GM18502 (cell line): Measurements from ENCODE around the gene MYO10.

Experiments used
- ATAC-seq: cut with Tn5 transposase; IDR thresholded peaks from one replicate; pipeline ENCODE4 v1.9.1; 2021; ENCODE audit warnings: mild to moderate bottlenecking; ENCODE audit not compliant: unreplicated experiment, poor library complexity

Gene MYO10

DNA sequence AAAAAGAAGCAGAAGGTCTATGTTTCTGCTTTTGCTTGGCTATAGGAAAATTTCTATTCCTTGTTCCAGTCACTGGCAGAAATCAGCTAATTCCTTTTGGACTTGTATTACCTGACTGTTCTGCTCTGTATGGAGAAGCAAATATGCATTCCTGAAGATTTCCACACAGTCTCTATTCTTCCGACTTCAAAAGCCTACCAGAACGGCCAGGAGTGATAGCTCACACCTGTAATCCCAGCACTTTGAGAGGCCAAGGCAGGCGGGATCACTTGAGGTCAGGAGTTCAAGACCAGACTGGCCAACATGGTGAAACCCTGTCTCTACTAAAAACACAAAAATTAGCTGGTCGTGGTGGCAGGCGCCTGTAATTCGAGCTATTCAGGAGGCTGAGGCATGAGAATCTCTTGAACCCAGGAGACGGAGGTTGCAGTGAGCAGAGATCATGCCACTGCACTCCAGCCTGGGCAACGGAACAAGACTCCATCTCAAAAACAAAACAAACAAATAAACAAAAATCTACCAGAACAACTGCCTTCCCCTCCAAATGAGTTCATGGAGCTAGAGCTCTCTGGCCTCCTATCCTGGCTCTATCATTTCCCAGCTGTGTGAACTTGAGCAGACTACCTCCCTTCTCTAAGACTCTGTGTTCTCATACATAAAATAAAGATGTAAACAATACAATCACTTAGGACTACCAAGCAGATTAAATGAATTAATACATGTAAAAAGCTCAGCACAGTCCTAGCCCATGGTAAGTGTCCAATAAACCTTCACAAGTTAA lies 17.0 kb downstream of the MYO10 start:
- ATAC-seq, result no peak

DNA sequence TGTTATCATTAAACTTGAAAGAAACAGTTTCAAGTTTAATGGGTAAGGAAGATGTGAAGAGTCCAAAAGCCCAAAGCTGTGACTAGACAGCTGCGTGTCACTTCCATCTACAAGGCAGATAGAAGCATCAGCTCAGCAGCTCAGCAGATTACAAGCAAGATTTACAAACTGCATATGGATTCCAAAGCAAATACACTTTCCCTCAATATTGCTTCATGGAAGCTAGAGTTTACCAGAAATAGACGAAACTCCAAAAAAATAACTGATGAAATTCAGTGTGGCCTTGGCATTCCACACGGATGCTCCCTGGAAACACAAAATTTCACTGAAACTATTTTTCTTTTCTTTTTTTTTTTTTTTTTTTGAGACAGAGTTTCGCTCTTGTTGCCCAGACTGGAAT lies 17.9 kb downstream of the MYO10 start:
- ATAC-seq, result no peak

DNA sequence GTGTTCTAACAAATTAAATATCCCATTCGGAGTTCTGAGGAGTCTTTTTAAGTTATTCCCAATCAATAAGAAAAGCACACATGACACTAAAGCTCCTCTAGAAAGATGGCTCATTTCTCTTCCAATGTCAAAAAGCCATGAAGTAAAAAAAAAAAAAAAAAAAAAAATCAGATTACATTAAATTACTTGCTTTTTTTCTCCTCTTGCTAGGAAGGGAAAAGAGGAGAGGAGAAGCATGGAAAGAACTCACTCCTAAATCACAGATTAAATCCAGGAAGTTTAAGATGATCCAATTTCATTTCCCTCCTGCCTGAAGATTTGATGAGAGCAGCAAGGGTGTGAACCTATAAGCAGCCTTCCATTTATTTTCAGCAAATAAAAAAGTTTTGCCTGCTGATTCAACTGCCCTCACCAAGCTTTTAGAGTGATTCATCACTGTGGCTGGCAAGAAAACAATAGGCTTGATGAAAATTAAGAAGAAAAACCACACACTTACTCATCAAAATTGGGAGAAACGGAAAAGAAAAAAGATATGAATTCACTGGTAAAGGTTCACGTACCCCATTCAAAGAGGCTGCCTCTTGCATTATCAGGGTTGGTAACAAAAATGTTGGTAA lies 19.7 kb downstream of the MYO10 start:
- ATAC-seq, result no peak

DNA sequence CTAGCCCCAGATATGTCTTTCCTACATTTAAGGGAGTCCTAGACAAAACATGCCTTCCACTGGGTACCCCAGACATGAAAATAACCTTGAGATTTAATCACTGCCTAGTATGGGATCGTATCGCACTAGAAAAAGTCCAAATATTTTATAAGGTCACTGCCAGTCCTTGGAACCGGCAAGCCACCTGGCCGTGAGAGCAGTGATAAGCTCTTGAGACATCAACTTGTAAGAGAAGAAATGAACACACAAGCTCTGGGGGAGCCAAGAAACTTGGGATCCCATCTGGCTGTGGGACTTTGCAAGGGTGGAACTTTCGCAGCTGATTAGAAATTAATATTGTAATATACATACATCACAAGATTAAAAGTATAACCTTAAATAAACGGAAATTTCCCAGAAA lies 21.5 kb downstream of the MYO10 start:
- no peak for ATAC-seq

DNA sequence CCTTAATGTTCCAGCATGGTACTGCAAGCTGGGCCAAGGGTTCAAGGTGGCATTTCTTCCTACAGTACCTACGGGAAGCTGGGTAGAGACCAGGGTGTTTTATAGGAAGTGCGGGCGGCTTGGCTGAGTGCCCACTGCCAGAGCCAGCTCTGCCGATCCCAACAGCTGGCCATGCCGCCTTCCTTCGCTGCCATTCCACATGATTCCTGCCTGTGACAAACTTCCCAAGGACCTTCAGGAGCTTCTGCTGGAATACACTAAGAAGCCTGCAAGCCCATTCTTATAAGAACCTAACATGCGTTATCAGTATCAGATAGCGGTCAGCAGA lies 22.0 kb downstream of the MYO10 start:
- ATAC-seq, result no peak

DNA sequence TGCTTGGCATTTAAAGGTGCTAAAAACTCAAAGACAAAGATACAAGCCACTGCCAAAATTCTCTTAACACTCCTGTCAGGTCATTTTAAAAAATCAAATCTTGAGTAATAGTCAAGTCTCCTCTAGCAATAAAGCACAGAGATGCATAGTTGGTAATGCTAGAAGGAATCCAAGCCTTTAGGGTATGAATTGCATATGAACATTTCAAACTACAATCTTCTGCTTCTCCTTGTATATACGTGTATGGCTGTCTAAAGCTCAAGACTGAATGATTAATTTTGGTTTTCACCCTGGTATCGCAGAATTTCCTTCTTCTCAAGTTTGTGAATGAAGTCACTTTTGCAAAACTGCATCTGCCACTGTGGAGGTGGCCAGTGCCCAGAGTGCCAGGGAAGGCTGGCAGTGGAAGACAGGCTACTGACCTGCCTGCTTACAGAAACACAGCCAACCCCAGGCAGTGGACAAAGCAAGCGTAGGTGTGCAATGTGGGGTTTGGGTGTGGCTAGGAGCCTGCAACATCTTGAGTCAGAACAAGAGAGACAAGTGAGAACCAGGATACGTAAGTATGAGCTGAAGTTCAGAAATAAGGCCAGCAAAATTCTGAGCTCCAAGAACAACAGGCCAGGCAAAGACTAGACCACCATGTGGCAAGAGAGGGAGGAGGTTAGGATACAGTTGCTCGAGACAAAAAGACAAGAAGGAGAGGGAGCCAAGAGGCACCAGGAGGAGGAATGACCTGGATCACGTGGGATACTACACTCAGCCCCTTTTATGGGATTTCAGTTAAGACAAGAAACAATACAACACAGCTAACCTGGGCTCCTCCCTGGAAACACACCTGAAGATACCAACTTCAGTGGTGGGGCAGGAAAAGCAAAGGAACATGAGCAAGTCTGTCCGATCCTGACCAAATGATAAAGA lies 22.6 kb downstream of the MYO10 start:
- ATAC-seq, result no peak

DNA sequence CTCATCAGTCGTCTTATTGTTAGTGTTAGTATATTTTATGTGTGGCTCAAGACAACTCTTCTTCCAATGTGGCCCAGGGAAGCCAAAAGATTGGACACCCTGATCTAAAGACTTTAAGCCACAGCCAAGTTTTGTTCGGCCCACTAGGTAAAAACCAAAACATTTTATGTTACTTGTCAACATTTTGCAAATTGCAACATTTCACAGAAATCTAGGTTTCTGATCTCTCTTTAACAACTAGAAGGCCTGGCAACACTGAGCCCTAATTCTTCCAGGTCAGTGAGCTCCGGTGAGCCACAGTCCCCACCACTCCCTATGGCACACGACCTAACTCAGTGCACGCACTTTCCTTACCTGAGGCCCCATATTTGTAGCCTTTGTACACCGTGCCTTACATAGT lies 24.0 kb downstream of the MYO10 start:
- no peak for ATAC-seq

DNA sequence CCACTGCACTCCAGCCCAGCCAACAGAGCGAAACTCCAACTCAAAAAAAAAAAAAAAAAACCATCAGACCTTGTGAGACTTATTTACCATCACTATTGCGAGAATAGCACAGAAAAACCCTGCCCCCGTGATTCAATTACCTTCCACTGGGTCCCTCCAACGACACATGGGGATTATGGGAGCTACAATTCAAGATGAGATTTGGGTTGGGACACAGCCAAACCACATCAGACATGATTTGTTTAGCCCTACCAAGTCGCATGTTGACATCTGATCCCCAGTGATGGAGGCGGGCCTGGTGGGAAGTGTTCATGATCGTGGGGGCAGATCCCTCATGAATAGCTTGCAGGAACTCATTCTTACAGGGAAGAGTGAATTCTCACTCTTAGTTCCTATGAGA lies 26.6 kb downstream of the MYO10 start:
- no peak for ATAC-seq

DNA sequence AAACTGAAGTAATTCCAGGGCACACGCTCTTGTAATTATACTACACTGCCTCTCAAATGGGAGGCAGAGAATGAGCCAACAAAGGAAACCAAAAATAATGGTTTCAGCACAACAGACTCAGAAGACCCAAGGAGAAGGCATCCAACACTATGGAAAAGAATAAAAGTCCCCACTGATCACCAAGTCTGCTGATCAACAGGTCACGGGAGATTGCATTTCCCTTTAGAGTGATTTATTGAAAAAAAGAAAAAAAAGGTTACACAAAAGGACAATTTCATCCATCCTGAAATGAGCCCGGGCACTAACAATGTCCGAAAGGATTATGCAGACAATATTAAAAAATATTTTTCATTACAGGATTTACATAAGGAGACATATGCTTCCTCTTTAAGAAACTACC lies 28.8 kb downstream of the MYO10 start:
- no peak for ATAC-seq

DNA sequence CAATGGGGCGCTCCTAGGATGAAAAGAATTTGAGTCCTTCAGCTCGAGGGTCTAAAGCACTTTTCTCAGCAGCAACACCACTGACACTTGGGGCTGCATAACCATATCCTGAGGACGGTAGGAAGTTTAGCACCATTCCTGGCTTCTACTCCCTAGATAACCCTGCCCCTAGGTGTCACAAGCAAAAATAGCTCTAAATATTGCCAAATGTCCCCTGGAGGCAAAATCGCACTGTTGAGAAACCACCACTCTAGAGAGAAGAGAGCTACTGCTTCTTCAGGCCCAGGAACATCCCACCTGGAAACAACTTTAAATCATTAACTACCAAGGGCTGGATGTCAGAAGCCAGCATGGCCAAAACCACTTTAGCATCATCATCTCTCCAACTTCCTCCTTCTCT lies 29.8 kb downstream of the MYO10 start:
- no peak for ATAC-seq

DNA sequence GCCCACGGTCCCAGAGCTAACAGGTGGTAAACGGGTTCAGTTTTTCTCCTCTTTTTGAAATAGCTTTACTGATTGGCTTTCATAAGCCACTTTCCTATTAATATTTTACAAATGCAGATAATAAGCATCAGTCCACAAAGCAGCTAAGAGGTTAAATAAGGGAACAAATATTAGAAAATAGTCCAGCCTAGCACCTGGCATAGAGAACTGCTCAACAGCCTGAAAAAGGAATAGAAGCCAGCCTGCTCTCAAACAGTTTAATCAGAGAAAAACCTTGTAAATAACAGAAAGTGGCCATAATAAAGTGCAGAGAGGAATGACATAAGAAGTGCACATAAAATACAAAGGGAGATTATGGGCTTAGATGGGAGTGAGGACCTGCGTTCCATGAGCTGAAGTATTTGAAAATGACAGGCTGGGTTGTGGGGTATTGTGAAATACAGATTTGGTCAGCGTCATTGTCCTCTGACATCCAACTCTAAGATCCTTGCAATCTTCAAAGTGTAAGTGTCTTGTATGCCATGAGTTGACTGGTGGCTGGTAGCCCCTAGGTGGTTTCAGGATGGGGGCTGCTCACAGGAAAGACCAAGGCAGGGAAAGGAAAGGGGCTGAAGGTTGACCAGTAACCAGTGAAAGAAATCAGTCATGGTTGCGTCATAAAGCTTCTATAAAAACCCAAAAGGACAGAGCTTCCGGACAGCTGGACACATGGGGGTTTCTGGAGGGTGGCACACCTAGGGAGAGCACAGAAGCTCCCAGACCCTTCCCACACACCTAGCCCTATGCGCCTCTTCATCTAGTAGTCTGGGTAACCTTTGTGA lies 32.4 kb downstream of the MYO10 start:
- no peak for ATAC-seq

DNA sequence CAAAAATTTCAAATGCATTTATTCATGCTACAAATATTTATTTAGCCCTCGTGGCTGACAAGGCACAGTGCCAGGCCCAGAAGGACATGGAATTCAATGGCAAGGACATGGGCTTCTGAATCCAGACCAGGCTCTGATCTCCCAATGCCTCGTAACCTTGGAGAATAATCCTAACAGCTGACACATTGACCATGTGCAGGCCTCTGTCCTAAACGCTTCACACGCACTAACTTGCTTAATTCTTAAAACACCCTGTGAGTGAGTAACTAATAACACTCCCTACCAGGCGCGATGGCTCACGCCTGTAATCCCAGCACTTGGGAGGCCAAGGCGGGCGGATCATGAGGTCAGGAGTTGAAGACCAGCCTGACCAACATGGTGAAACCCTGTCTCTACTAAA lies 33.2 kb downstream of the MYO10 start:
- ATAC-seq, result no peak

DNA sequence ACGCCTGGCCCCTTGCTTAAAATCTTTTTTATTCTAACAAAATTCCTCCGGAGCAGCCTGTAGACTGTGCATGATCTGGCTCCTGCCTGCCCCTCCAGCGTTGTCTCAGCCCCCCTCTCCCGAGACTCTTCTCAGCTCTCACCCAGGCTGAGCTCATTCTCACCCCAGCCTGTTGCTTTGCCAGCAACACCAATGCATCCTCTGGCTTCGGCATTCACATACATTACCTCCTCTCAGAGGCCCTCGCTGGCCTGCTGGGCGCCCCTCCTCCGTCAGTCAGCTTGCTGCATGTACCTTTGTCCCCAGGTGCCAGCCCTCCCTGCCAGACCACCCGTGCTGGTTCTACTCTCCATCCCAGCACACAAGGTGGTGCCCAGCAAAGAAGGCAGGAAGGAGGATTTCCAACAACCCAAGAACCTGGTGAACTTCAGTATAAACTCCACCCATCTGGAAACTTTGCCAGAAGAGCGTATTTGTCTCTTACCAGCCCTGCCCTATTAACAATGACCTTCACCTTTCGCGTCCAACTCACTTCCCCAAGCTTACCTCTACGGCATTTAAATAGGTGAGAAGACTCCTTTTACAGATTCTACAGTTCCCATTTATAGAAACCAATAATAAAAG lies 35.0 kb downstream of the MYO10 start:
- no peak for ATAC-seq

DNA sequence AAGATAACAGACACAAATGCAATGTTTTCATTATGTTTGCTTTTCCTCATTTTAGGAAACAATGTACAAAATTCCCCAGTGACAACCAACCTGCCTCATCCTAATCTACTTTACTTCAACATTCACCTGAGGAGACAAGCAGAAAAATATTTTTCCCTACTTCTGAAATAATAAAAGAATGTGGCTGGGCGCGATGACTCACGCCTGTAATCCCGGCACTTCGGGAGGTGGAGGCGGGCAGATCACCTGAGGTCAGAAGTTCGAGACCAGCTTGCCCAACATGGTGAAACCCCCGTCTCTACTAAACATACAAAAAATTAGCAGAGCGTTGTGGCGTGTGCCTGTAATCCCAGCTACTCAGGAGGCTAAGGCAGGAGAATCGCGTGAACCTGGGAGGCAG lies 36.9 kb downstream of the MYO10 start:
- ATAC-seq, result no peak

DNA sequence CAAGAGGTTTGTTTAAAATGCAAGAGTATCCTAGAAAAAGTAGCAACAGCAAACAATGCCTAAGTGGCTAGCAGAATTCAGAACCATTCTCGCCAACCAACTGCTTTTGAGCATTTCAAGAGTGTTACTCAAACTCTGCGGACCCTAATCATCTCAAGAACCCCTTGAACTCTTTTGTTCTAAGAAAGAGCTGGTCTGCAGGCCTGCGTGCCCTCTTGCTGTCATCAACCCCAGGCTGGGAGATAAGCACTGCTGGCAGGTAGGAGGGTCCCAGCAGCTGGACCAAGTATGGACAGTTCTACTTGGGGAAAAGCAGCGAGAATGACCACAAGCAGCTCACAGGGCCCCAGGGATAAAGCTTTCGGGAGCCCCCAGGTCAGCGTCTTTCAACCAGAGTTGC lies 38.3 kb downstream of the MYO10 start:
- ATAC-seq, result no peak

DNA sequence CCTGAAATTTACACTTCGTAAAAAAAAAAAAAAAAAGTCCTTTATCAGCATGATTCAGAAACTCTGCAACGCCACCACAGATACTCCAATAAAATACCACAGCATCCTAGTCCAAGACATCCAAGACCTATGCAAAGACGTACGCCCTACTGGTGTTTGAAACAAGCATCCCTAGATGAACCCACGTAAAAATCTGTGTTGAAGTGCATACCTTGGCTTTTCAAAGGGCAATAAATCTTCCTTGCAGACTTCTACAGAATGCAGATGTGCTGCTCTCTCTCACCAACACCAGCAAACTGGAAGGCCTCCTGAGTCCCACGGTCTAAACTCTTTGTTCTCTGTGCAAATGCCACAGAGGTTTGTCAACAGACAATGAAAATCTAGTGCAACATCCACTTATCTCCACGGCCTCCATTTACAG lies 38.8 kb downstream of the MYO10 start:
- ATAC-seq, result no peak

DNA sequence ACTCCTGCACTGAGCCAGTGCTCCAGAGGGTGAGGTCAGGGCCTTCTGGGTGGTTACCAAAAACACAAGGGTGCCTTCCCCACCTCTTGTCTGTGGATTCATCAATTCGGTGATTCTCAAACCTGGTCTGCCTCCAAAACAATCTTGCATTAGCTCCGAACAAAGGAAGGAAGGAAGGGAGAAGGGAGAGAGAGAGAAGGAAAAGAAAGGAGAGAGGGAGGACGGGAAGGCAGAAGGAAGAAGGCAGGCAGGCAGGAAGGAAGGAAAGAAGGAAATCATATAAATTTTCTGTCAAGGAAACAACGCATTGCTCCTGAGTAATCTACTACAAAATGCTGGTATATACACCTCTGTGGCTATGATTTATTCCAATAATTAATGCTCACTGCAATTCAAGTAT lies 39.3 kb downstream of the MYO10 start:
- ATAC-seq, result no peak

DNA sequence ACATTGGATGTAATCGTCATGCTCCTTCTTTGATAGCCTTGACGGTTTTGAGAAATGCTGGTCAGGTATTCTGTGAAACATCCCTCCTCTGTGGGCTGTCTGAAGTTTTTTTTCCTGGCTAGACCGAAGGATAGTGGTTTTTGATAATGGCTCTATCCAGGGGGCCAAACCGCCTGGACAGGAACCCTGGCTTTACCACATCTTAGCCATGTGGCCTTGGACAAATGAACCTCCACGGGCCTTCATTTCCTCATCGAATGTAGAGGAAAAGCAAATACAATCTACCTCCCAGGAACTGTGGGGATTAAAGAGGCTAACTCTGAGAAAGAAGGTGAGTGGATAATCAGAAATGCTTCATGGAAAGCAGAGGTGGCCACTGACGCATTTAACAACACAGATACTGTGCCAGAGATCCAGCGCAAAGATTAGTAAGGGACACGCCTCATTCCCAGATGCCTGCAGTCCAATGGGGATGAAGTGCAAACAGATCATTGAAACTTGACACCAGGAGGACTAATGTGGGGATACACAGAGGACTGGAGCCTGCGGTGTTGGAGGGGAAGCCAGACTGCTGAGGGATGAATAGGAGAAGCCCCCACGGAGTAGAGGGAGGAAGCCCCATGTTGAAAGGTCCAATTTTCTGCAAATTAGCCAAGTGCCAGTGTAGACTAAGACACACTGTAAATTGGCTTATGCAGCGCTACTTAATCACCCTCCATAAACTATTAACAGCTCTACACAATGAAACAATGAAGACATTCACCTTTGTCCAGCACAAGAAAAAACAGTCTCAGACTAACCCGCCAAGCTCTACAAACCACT lies 41.6 kb downstream of the MYO10 start:
- no peak for ATAC-seq

DNA sequence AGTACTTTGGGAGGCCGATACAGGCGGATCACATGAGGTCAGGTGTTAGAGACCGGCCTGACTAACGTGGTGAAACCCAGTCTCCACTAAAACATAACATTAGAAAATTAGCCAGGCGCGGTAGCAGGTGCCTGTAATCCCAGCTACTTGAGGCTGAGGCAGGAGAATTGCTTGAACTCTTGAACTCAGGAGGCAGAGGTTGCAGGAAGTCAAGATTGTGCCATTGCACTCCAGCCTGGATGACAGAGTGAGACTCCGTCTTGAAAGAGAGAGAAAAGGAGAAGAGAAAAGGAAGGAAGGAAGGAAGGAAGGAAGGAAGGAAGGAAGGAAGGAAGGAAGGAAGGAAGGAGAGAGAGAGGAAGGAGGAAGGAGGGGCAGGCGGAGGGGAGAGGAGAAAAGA lies 45.1 kb downstream of the MYO10 start:
- no peak for ATAC-seq
